ENCODE data around the gene NINJ1.
"Not testable (repeated sequence)": the region's sequence is repeated elsewhere in the genome, so short reads cannot be mapped to it uniquely, and the experiment has no call there.

Gene NINJ1

GRCh38 chr9:93118863-93119702 is 15.0 kb downstream of the NINJ1 start:
- DNase-seq, result no peak

GRCh38 chr9:93117924-93118862 is 15.9 kb downstream of the NINJ1 start:
- DNase-seq, result no peak

DNA sequence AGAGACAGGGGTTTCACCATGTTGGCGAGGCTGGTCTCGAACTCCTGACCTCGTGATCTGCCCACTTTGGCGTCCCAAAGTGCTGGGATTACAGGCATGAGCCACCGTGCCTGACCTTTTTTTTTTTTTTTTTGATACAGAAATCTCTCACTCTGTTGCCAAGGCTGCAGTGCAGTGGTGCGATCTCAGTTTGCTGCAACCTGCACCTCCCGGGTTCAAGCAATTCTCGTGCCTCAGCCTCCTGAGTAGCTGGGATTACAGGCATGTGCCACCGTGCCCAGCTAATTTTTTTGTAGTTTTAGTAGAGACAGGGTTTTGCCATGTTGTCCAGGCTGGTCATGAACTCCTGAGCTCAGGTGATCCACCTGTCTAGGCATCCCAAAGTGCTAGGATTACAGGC is 16.5 kb downstream of the NINJ1 start:
- DNase-seq, result not testable (repeated sequence)

GRCh38 chr9:93116072-93116961 is 17.7 kb downstream of the NINJ1 start:
- no peak for DNase-seq

- no peak for DNase-seq
Measured at GRCh38 chr9:93115486-93116071, 18.5 kb downstream of the NINJ1 start.

GRCh38 chr9:93114984-93115335 is 19.1 kb downstream of the NINJ1 start:
- no peak for DNase-seq

GRCh38 chr9:93114169-93114983 is 19.7 kb downstream of the NINJ1 start:
- DNase-seq, result peak in 1 of 2 experiments; percentile 38

DNA sequence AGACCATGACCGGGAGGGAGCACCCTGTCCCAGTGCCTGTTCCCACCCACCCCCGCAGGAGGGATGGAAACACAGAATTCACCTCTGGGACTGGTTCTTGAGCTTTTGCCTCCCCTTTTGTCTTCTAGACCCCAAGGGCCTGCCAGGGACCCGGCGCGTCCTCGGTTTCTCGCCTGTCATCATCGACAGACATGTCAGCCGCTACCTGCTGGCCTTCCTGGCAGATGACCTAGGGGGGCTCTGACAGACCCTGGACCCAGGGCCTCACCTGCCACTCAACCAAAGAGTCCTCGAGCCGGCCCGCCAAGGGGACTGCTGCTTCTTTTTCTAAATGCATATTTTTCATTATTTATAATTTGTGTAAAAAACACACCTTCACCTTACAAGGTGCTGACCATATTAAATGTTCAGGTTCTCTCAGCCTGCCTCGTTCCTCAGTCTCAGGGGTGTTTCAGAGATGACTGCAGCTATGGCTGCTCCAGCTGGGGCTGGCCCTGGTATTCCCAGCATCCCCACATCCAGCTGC is 21.1 kb downstream of the NINJ1 start:
- no peak for DNase-seq

DNA sequence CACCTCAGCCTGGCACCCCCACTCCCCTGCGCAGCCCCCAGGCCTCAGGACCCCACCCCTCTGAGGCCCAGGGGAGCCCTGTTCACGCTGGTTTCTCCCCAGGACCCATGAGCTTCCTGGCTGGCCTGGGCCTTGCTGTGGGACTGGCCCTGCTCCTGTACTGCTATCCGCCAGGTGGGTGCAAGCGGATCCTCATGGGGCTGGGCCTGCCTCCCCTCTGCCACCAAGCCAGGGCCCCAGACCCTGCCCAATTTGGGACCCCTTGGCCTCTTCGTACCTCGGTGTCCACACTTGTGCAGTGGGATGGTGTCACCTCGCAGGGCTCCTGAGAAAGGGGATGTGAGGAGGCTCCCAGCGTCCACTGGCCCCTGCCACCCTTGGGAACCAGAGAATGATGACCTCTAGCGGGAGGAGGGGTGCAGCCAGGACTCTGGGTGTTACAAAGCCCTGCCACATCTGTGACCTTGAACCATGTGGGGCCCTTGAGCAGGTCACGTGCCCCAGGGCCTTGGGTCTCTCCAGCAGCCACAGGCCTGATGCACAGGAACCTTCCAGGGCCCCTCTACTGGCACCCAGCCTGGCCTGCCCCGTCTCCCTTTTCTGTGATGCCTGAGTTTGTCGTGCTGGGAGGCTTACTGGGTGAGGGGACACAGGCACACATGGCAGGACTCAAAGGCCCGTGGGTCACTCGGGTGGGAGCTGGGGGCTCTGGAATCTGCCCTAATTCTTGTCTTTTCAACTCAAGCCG is 21.8 kb downstream of the NINJ1 start:
- no peak for DNase-seq

DNA sequence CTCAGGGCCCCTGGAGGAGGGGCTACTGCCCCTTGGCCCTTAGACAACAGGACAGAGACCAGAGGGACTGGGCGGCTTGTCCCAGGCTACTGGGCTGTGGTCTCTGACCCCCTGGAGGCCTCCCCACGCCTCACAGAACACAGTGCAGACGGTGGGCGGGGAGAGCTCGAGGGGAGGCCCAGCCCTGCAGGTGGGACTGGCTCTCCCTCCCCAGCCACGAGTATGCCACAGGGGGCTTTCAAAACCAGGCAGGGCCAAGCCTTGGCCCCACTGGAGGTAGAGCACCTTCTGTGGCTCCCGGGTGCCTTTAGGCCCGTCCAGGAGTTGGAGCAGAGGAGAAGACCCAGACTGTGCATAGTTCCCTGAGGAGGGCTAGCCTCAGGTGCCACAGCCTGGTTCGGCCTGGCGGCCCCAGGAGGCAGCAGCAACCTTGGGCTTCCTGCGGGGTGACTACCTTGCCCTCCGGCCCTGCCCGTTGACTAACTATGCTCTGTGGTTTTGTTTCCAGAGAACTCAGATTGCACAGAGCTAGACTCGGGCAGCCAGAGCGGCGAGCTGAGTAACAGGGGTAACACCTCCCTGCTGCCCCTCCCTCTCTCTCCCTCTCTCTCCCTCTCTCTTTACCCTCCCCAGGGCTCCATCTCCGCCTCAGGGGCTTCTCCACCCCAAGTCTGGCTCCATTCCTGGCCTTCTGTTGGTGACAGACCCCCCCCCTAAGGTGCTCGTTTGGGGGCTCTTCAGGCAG is 22.5 kb downstream of the NINJ1 start:
- no peak for DNase-seq

DNA sequence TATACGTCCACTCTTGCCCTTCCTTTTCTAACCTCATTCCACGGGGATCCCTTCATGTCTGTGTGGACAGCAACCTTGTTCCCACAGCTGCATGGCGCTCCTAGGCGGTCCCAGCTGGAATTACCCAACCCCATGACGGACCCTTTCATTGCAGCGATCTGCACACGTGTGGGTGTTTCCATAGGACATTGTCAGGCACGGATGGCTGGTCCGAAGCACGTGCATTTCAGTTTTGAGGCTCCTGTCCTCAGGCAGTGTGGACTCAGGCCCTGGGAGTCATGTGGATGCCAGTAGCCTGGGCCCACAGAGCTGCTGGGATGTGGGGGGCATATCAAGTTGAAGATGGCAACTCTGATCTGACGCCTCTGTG is 23.1 kb downstream of the NINJ1 start:
- DNase-seq, result no peak

- no peak for DNase-seq
Measured at GRCh38 chr9:93110311-93110855, 23.7 kb downstream of the NINJ1 start.

GRCh38 chr9:93108291-93109041 is 25.6 kb downstream of the NINJ1 start:
- DNase-seq, result peak; percentile 38 to 50

DNA sequence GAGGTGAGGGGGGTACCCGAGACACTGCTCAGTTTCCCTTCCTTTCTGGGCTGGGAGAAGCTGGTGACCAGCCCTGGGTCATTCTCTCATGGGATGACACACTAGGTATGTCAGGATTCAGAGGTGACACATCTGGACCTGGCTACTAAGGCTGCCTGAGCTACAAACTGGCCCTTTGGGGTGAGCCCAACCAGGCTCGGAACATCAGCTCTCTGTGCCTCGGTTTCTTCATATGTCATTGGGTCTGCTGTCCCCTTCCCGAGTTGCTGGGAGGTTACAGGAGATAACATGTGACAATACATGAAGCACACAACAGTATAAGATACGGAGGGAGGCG is 26.3 kb downstream of the NINJ1 start:
- DNase-seq, result no peak

DNA sequence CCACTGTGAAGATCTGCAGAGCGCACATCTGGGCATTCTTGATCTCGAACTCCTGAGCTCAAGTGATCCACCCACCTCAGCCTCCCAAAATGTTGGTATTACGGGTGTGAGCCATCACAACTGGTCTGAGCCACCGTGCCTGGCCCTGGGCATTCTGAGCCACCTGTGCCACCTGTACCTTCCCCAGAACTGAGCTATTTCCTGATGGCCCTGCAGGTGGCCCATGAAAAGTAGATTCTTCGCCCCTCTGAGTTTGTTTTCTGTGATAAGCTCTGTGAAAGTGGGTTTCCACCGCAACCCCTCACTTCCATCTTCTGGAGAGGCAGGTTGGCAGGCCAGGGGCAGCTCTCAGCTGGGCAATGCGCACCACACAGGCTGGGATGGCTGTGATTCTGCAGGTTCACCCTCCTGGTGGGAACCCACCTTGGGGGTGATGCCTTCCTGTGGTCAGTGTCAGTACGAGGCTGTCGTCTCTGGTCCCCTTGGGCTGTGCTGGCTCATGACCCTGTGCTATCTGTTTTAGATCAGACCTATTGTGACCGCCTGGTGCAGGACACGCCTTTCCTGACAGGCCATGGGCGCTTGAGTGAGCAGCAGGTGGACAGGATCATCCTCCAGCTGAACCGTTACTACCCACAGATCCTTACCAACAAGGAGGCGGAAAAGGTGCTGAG is 26.8 kb downstream of the NINJ1 start:
- DNase-seq, result no peak

DNA sequence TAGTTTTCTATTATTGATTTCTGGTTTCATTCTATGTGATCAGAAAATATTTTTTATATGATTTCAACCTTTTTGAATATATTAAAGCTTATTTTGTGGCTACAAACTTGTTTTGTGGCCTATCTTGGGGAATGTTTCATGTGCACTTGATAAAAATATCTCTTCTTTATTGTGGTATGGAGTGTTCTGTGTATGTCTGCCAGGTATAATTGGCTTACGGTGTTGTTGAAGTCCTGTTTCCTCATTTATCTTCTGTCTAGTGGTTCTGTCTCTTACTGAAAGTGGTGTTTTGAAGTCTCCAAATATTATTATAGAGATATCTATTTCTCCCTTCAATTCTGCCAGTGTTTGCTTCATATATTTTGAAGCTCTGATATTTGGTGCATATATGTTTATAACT is 28.4 kb downstream of the NINJ1 start:
- DNase-seq, result no peak

- not testable (repeated sequence) for DNase-seq
Measured at GRCh38 chr9:93101086-93101485, 33.0 kb downstream of the NINJ1 start.

GRCh38 chr9:93100276-93100636 is 33.8 kb downstream of the NINJ1 start:
- DNase-seq, result no peak

Data from NCI-H524 (cell line).